ENCODE data around the gene INAFM2. TPM values are rescaled to one million over a fixed set of nuclear protein-coding genes. Genes with fewer than 3 reads are reported as not detected.

The INAFM2 gene
- total and polyA plus RNA-seq, 10 of the 15 experiments (the other 5 are each of a cell fraction or from before 2014, with no cell fraction given) = 0.75 to 8.1 (median 3.9) TPM

DNA sequence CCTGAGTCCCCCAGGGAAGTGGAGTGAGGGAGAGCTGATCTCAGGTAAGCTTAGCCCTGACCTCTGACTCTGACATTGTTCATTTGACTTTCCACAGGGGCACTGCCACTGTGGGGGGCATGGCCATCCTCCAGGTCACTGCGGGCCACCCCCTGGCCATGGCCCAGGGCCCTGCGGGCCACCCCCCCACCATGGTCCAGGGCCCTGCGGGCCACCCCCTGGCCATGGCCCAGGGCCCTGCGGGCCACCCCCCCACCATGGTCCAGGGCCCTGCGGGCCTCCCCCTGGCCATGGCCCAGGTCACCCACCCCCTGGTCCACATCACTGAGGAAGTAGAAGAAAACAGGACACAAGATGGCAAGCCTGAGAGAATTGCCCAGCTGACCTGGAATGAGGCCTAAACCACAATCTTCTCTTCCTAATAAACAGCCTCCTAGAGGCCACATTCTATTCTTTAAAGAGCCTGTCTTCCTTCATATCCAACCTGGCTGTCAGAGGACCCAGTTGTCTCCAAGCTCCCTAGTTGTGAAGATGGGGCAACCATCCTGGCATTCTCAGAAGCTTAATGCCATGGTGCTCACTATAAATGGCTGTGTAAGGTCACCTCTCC lies 32.6 kb downstream of the INAFM2 start:
- FAIRE-seq = no peak
- CTCF ChIA-PET = interaction anchor here (0.7 to 1.9 kb wide), 4 partner anchors 12 to 139 kb away, joined by 3 to 7 read pairs (median 4); no protein-coding TSS in a partner anchor
- Histone ChIP-seq H3K27ac (ENCODE audit: control insufficient read depth, insufficient read depth) (no peak overlapping the region), H4K20me1 (ENCODE audit: control insufficient read depth, insufficient read depth) (no peaks in the 10 kb centered on the region), H2AFZ (ENCODE audit: control insufficient read depth, low read depth, low read length) (no peak overlapping the region), H3K9me3 (replicated peaks; ENCODE audit: control insufficient read depth, insufficient read depth, low read length) (no peaks in the 10 kb centered on the region), H3K4me3 (no peak overlapping the region), H3K27me3 (replicated peaks in 1 of 2; ENCODE audit: control insufficient read depth in 2 of 2, insufficient read depth in 2 of 2, low read length in 1 of 2) (peaks cover 0 to 6% of the 10 kb centered on the region in 2 experiments; a peak in 3 of 4 replicates), H3K9ac (ENCODE audit: control insufficient read depth, insufficient read depth, low read length) (no peak overlapping the region), H3K4me2 (ENCODE audit: control insufficient read depth, insufficient read depth) (no peak overlapping the region), H3K36me3 (ENCODE audit: control insufficient read depth in 2 of 2, insufficient read depth in 2 of 2, low read length in 1 of 2) (no peaks in the 10 kb centered on the region), H3K79me2 (ENCODE audit: control insufficient read depth, insufficient read depth, low read length) (no peaks in the 10 kb centered on the region), H3K4me1 (ENCODE audit: control insufficient read depth, insufficient read depth, low read length) (peaks cover 5% of the 10 kb centered on the region; the same call in 1 of the 2 replicates)
- in situ Hi-C loops (cut with MboI) (loop anchor here (5.0 kb wide), 1 partner anchor 49 kb away; the partner anchor contains the start of gene PLCB2), intact Hi-C loops (cut with micrococcal nuclease; ENCODE audit: unreplicated experiment) (no loop called here)
- SMC1A ChIA-PET (ENCODE audit: uncharacterized antibody, unreplicated experiment) = no interaction called here
- POLR2A ChIA-PET = no interaction called here
- TF ChIP-seq, protein P1, sequence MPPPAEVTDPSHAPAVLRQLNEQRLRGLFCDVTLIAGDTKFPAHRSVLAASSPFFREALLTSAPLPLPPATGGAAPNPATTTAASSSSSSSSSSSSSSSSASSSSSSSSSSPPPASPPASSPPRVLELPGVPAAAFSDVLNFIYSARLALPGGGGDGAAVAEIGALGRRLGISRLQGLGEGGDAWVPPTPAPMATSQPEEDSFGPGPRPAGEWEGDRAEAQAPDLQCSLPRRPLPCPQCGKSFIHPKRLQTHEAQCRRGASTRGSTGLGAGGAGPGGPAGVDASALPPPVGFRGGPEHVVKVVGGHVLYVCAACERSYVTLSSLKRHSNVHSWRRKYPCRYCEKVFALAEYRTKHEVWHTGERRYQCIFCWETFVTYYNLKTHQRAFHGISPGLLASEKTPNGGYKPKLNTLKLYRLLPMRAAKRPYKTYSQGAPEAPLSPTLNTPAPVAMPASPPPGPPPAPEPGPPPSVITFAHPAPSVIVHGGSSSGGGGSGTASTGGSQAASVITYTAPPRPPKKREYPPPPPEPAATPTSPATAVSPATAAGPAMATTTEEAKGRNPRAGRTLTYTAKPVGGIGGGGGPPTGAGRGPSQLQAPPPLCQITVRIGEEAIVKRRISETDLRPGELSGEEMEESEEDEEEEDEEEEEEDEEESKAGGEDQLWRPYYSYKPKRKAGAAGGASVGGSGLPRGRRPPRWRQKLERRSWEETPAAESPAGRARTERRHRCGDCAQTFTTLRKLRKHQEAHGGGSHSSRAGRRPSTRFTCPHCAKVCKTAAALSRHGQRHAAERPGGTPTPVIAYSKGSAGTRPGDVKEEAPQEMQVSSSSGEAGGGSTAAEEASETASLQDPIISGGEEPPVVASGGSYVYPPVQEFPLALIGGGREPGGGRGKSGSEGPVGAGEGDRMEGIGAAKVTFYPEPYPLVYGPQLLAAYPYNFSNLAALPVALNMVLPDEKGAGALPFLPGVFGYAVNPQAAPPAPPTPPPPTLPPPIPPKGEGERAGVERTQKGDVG (CRISPR knock-in tag; IDR thresholded peaks at IDR 0.05) = no peak
- no peak for TF ChIP-seq POLR2AphosphoS2 (IDR thresholded peaks at IDR 0.05; ENCODE audit: low read depth, low read length)
- WGBS (ENCODE audit: insufficient coverage, insufficient replicate concordance, low lambda C conversion rate, missing lambda C conversion rate) = 30% methylated on average over 4 of the region's 5 CpGs
- no TSS peak for BruUV-seq (replicated peaks)
- RAD21 ChIA-PET (ENCODE audit: unreplicated experiment) = interaction anchor here (1.4 kb wide), 1 partner anchor 77 kb away, joined by 4 read pairs; no protein-coding TSS in a partner anchor
- ATAC-seq = no peak
- DNase-seq (ENCODE audit: low read depth, low spot score) = no peak
